K562 (cell line): ENCODE results near the gene GJA5. TPM values are rescaled to one million over a fixed set of nuclear protein-coding genes. Genes with fewer than 3 reads are reported as not detected.
A peak's percentile ranks its signal among the peaks of the same experiment; 100 is the strongest.

Source experiments
- ATAC-seq: fragments of 200-7000 bp; cut with Tn5 transposase; 3 replicates; pipeline ENCODE4 v1.9.1; 2020; ENCODE audit warnings: moderate library complexity
- BruUV-seq: library from RNA; stranded (reverse); fragments of 400-500 nt; replicated peaks from 2 replicates; lab custom pipeline; 2021; lab: Mats Ljungman, UMichigan
- CTCF ChIA-PET: fragments of 300-600 bp; formaldehyde crosslinking; extraction: SDS; loops from one replicate; lab custom pipeline; 2021; ENCODE audit warnings: low intra/inter-chr PET ratio; lab: Yijun Ruan, JAX
- POLR2A ChIA-PET: fragments of 300-600, 350-650 bp; sonication (Branson Sonifier 250); formaldehyde crosslinking; extraction: SDS; loops from one replicate; lab custom pipeline; 2021; ENCODE audit warnings: antibody characterized with exemption, inconsistent platforms; lab: Yijun Ruan, JAX
- DNase-seq, 4 experiments: peaks; one replicate each; pipeline versions ENCODE4 v3.0.0 to v3.0.0-alpha.2; 2011 to 2018; ENCODE audit warnings: low spot score in 3 of 4, mixed read lengths in 3 of 4; ENCODE audit errors: extremely low read depth in 1 of 4
- FAIRE-seq: peaks from 2 replicates; lab custom pipeline; 2011; peaks lifted over from hg19 to GRCh38; lab: Jason Lieb, UNC
- H2AFZ ChIP-seq: 2 replicates; pipeline ENCODE4 v1.6.0; 2011; ENCODE audit warnings: low read depth, low read length, control low read depth, inconsistent platforms
- H3K27ac ChIP-seq: fragments of 200-600 bp; 3 replicates; pipeline ENCODE4 v1.8.0; 2011; ENCODE audit warnings: low read depth, mild to moderate bottlenecking, control low read depth, inconsistent platforms, low read length, moderate library complexity, mixed read lengths; ENCODE audit errors: extremely low read depth
- H3K27me3 ChIP-seq, 2 experiments: fragments of 300-600 bp in 1 of 2; 2 replicates in 1 of 2; 3 replicates in 1 of 2; pipeline versions ENCODE4 v1.6.0 to v1.8.0; 2011; ENCODE audit warnings: inconsistent platforms in 2 of 2, low read length in 2 of 2, mild to moderate bottlenecking in 1 of 2, mixed read lengths in 1 of 2, moderate library complexity in 1 of 2; ENCODE audit not compliant: control insufficient read depth in 2 of 2, insufficient read depth in 2 of 2
- H3K36me3 ChIP-seq: fragments of 300-600 bp; 3 replicates; pipeline ENCODE4 v1.8.0; 2011; ENCODE audit warnings: mild to moderate bottlenecking, low read length, inconsistent platforms; ENCODE audit not compliant: control insufficient read depth, insufficient read depth
- H3K4me1 ChIP-seq, 2 experiments: fragments of 200-600 bp in 1 of 2; replicated peaks in 1 of 2; 2 replicates in 1 of 2; 3 replicates in 1 of 2; pipeline versions ENCODE4 v1.5.1 to v1.8.0; 2011; ENCODE audit warnings: inconsistent platforms in 2 of 2, low read length in 2 of 2, mild to moderate bottlenecking in 1 of 2, mixed read lengths in 1 of 2, moderate library complexity in 1 of 2; ENCODE audit not compliant: control insufficient read depth in 2 of 2, insufficient read depth in 2 of 2
- H3K4me2 ChIP-seq: 2 replicates; pipeline ENCODE4 v1.6.1; 2011; ENCODE audit warnings: low read length, control low read depth, inconsistent platforms, mixed read lengths; ENCODE audit not compliant: insufficient read depth
- H3K4me3 ChIP-seq: fragments of 200-600 bp; sonication (generic), shearing (Covaris generic); 2 replicates; pipeline ENCODE4 v1.5.1; 2016; ENCODE audit warnings: control low read depth, inconsistent platforms
- H3K79me2 ChIP-seq: fragments of 200-600 bp; 3 replicates; pipeline ENCODE4 v1.8.0; 2011; ENCODE audit warnings: low read length, inconsistent platforms; ENCODE audit not compliant: control insufficient read depth, insufficient read depth
- H3K9ac ChIP-seq, 2 experiments: 2 replicates each; pipeline versions ENCODE4 v1.6.0 to v1.6.1; 2011; ENCODE audit warnings: low read depth in 2 of 2, low read length in 2 of 2, control low read depth in 1 of 2, inconsistent platforms in 1 of 2, mild to moderate bottlenecking in 1 of 2, mixed read lengths in 1 of 2; ENCODE audit not compliant: insufficient read depth in 1 of 2
- H3K9me1 ChIP-seq: one replicate; pipeline ENCODE4 v1.6.0; 2011; ENCODE audit warnings: inconsistent platforms, mild to moderate bottlenecking, low read length, moderate library complexity; ENCODE audit not compliant: control insufficient read depth, insufficient read depth
- H3K9me3 ChIP-seq: replicated peaks from 2 replicates; pipeline ENCODE4 v1.5.1; 2011; ENCODE audit warnings: low read depth, low read length, inconsistent platforms; ENCODE audit not compliant: control insufficient read depth, insufficient read depth
- H4K20me1 ChIP-seq: replicated peaks from 2 replicates; pipeline ENCODE4 v1.6.1; 2011; ENCODE audit warnings: low read length, inconsistent platforms, mixed read lengths; ENCODE audit not compliant: control insufficient read depth, insufficient read depth
- ATF4 ChIP-seq: fragments of 450-650 bp; formaldehyde crosslinking; IDR thresholded peaks from 2 replicates; pipeline ENCODE4 v1.4.0; 2022; ENCODE audit warnings: mild to moderate bottlenecking, moderate library complexity
- ATF7 ChIP-seq: fragments of 450-650 bp; IDR thresholded peaks from 2 replicates; pipeline ENCODE4 v1.7.1; 2014; ENCODE audit warnings: mild to moderate bottlenecking, moderate library complexity
- C11orf30 ChIP-seq: fragments of 450-650 bp; IDR thresholded peaks from 2 replicates; pipeline ENCODE4 v1.6.1; 2016; ENCODE audit warnings: low read depth, mild to moderate bottlenecking
- LEF1 ChIP-seq: fragments of 450-650 bp; IDR thresholded peaks from 2 replicates; pipeline ENCODE4 v1.6.1; 2016; ENCODE audit warnings: mild to moderate bottlenecking
- MAFF ChIP-seq: IDR thresholded peaks from 2 replicates; pipeline ENCODE4 v1.6.1; 2012; ENCODE audit warnings: low read length, improper control_type of control experiment
- MAFG ChIP-seq: fragments of 450-650 bp; conservative IDR thresholded peaks from 2 replicates; pipeline ENCODE4 v1.6.1; 2016; ENCODE audit warnings: missing genetic modification characterization, missing compliant biosample characterization
- MAFK ChIP-seq: IDR thresholded peaks from 2 replicates; pipeline ENCODE4 v1.6.1; 2011; ENCODE audit warnings: low read length, improper control_type of control experiment
- NFE2 ChIP-seq: IDR thresholded peaks from 2 replicates; pipeline ENCODE4 v1.6.1; 2014; ENCODE audit warnings: antibody characterized with exemption, low read depth
- NFE2L1 ChIP-seq: fragments of 450-650 bp; IDR thresholded peaks from 2 replicates; pipeline ENCODE4 v1.6.1; 2016; ENCODE audit warnings: missing genetic modification characterization, low read depth, mild to moderate bottlenecking, missing compliant biosample characterization, moderate library complexity, borderline replicate concordance
- SIN3A ChIP-seq, 2 experiments: fragments of 150-350 bp in 1 of 2; IDR thresholded peaks; 2 replicates each; pipeline ENCODE4 v1.6.1; 2011 to 2016; ENCODE audit warnings: borderline replicate concordance in 2 of 2, low read depth in 2 of 2, low read length in 2 of 2, mild to moderate bottlenecking in 2 of 2, moderate library complexity in 2 of 2; ENCODE audit not compliant: control insufficient read depth in 1 of 2
- ZC3H11A ChIP-seq: IDR thresholded peaks from 2 replicates; pipeline ENCODE4 v1.6.1; 2012; ENCODE audit warnings: low read depth, low read length, improper control_type of control experiment
- ZNF184 ChIP-seq: sonication (generic); formaldehyde crosslinking; IDR thresholded peaks from 2 replicates; pipeline ENCODE4 v1.5.0; 2020; ENCODE audit warnings: missing genetic modification reagents
- ZNF316 ChIP-seq: fragments of 450-650 bp; IDR thresholded peaks from 2 replicates; pipeline ENCODE4 v1.6.1; 2016
- WGBS: fragments of 100-300 bp; shearing (Covaris generic); methylation state at CpG from one replicate; pipeline ENCODE4 v1.1.6; 2016; ENCODE audit warnings: low coverage, mixed read lengths; ENCODE audit not compliant: insufficient coverage; ENCODE audit errors: missing lambda C conversion rate; 5-methylcytosine and 5-hydroxymethylcytosine counted together
- in situ Hi-C: fragments of 300-500 bp; cut with MboI; formaldehyde crosslinking; loops from 4 replicates; pipeline ENCODE4 v1.15.0; 2018; ENCODE audit warnings: inconsistent platforms, mixed read lengths
- intact Hi-C: fragments of 100-400 bp; cut with micrococcal nuclease; formaldehyde crosslinking; loops from 2 replicates; pipeline ENCODE4 v1.14.2; 2022
- polyA plus RNA-seq, 8 experiments: library from polyadenylated mRNA; depleted of rRNA in 4 of 8; stranded (reverse) in 5 of 8; unstranded in 3 of 8; fragments of >200 nt; fragmentation: Nextera tagmentation in 2 of 8; fragmentation: Illumina TruSeq in 1 of 8; extraction: Ambion mirVana in 2 of 8; extraction: Trizol in 1 of 8; gene quantifications; 2 replicates each; pipeline versions ENCODE4 v1.2.1 to v1.2.3, GENCODE V29; 2011 to 2014; ENCODE audit warnings: inconsistent platforms in 1 of 8, missing spikeins in 1 of 8
- total RNA-seq, 7 experiments: library from RNA; depleted of rRNA in 6 of 7; stranded (reverse); fragments of >200 nt in 6 of 7; fragmentation: Illumina TruSeq in 2 of 7; extraction: Trizol in 2 of 7; gene quantifications; 2 replicates each; pipeline versions ENCODE4 v1.2.1 to v1.2.3, GENCODE V29; 2011 to 2021; ENCODE audit warnings: low replicate concordance in 1 of 7

Gene GJA5
- total and polyA plus RNA-seq, 9 of the 15 experiments (the other 6 are each of a cell fraction or from before 2014, with no cell fraction given), result 0.07 TPM; not detected in 7

GRCh38 chr1:147719029-147719698, 41.2 kb downstream of the GJA5 start:
- no peak overlapping the region for H3K4me3 ChIP-seq
- POLR2A ChIA-PET, result no interaction called here
- H3K27me3 ChIP-seq, result peaks cover 0 to 38% of the 10 kb centered on the region in 2 experiments; a peak in 3 of 5 replicates
- CTCF ChIA-PET, result no interaction called here
- no peaks in the 10 kb centered on the region for H3K9me3 ChIP-seq
- no peak overlapping the region for H3K9ac ChIP-seq
- in situ Hi-C loops, result no loop called here
- BruUV-seq, result no TSS peak
- intact Hi-C loops, result no loop called here
- TF ChIP-seq LEF1, result no peak
- TF ChIP-seq ZNF184 (CRISPR knock-in tag), result no peak
- TF ChIP-seq ATF7, result no peak
- TF ChIP-seq MAFF, result peak; percentile 36; the same call in 1 of the 2 replicates
- peak; percentile 52; the same call in 1 of the 2 replicates for TF ChIP-seq C11orf30
- peak; percentile 68 for TF ChIP-seq NFE2
- no peak for TF ChIP-seq SIN3A (IDR thresholded peaks at IDR 0.05; ENCODE audit: borderline replicate concordance in 2 of 2, control insufficient read depth in 1 of 2, low read depth in 2 of 2, low read length in 2 of 2)
- no peak for TF ChIP-seq ZC3H11A
- peak; percentile 58 for TF ChIP-seq NFE2L1
- peak; percentile 20; the same call in 1 of the 2 replicates for TF ChIP-seq MAFK
- TF ChIP-seq ATF4 (CRISPR knock-in tag), result no peak
- peak; percentile 44; the same call in 1 of the 2 replicates for TF ChIP-seq ZNF316
- peak; percentile 82 for TF ChIP-seq MAFG (tag)
- 6% methylated on average over 7 of the region's 7 CpGs for WGBS
- FAIRE-seq (no peak), DNase-seq (no peak), ATAC-seq (no peak)
- no peaks in the 10 kb centered on the region for H3K4me1 ChIP-seq
- peaks cover 5% of the 10 kb centered on the region; the same call in 1 of the 2 replicates for H4K20me1 ChIP-seq
- no peak overlapping the region for H3K27ac ChIP-seq
- no peak overlapping the region for H2AFZ ChIP-seq
- H3K9me1 ChIP-seq, result no peaks in the 10 kb centered on the region
- H3K79me2 ChIP-seq, result no peaks in the 10 kb centered on the region
- no peak overlapping the region for H3K4me2 ChIP-seq
- H3K36me3 ChIP-seq, result no peaks in the 10 kb centered on the region
